Right renal pelvis (tissue), 4 donors: ENCODE data around the gene IL17B. TPM values are rescaled to one million over a fixed set of nuclear protein-coding genes. Genes with fewer than 3 reads are reported as not detected.
A peak's percentile ranks its signal among the peaks of the same experiment; 100 is the strongest.
"Not testable (repeated sequence)": the region's sequence is repeated elsewhere in the genome, so short reads cannot be mapped to it uniquely, and the experiment has no call there.

ENCODE experiments used
- DNase-seq, 4 donors: peaks; one replicate each; pipeline ENCODE4 v3.0.0-alpha.2; 2013; ENCODE audit warnings: low read depth in 4 of 4, low spot score in 3 of 4, missing footprints in 1 of 4
- polyA plus RNA-seq, 4 donors: library from polyadenylated mRNA; unstranded; fragments of 120-200 nt; gene quantifications; one replicate each; pipeline ENCODE4 v1.2.1, GENCODE V29; 2013; ENCODE audit not compliant: insufficient read length in 4 of 4

Gene IL17B
- polyA plus RNA-seq, 4 donors = 0.46 to 2.8 (median 1.1) TPM

- no peak for DNase-seq
Observed at GRCh38 chr5:149403923-149404745, 25.0 kb upstream of the IL17B start.

- no peak for DNase-seq
Observed at GRCh38 chr5:149402291-149402690, 23.2 kb upstream of the IL17B start.

DNA sequence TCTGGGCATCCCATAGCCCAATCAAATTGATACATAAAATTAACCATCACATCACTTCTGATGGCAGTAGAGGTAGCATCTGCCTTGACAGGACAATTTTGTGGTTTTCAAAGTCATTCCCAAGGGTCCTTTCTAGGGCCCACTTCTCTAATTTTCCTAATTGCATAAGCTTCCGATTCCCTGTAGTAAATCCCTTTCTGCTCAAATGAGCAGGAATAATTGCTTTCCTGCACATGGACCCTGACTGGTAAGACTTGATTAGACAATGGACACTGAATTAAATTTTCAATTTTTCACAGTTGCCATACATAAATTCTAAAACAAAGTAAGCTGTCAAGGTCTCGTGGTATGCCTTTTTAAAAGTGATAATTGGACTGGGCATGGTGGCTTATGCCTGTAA, 22.0 kb upstream of the IL17B start:
- DNase-seq = no peak

DNA sequence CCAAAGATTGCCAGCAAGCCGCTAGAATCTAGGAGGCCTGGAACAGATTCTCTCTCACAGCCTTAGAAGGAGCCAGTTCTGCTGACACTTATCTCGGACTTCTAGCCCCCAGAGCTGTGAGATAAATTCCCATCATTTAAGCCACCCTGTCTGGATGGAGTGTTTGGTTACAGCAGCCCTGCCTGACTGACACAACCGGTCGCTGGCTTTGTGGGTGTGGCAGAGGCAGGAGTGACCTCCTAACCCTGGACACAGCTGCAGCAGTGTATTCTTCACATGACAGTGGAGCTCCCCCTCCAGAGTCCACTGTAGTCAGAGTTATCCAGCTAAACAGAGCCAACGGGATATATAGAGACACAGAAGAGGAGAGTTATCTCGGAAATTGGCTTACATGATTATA, 21.2 kb upstream of the IL17B start:
- no peak for DNase-seq

DNA sequence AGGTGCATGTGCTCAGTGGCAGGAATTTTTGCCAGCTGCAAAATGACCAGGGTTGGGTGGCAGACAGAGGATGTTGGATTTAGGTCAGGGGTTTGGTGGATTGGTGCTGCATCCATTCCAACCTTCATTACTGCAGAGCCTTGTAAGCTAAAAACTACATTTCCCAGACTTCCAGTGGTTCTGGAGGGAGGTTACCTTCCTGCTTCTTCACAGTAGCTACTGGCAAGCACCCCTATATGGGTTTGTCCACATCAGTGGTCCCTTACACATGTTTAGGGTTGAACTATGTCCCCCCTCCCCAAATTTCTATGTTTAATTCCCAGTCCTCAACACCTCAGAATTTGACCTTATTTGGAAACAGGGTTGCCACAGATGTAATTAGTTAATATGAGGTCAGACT, 20.7 kb upstream of the IL17B start:
- DNase-seq = no peak

GRCh38 chr5:149398747-149399266, 19.7 kb upstream of the IL17B start:
- not testable (repeated sequence) for DNase-seq

DNA sequence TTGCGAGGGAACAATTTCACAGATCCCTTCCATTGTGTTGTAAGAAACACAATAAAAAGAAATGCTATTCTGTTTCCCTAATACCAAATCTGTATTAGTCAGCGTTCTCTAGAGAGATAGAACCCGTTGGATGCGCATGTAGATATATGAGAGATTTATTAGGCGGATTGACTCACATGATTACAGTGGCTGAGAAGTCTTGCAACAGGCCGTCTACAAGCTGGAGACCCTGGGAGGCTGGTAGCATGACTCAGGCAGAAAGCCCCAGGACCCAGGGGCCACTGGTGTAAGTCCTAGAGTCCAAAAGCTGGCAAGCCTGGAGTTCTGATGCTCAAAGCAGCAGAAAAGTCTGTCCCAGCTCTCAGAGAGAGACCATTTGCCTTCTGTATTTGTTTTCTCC, 18.4 kb upstream of the IL17B start:
- no peak for DNase-seq

GRCh38 chr5:149394996-149395395, 15.9 kb upstream of the IL17B start:
- not testable (repeated sequence) for DNase-seq

DNA sequence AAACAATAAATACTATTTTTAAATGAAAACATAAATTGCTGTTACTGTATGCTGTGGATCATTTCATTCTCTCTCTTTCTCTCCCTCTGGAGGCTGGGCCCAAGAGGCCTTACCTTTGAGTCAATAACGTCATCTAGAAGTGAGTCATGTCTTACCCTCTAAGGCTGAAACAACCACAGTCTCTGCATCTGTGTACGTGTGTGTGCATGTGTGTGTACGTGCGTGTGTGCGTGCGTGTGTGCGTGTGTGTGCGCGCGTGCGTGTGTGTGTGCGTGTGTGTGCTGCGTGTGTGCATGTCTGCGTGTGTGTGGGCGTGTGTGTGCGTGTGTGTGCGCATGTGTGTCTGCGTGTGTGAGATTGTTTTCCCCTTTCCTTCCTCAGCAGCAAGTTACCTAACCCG, 13.6 kb upstream of the IL17B start:
- DNase-seq = no peak

- no peak for DNase-seq
Observed at GRCh38 chr5:149391524-149391923, 12.4 kb upstream of the IL17B start.

DNA sequence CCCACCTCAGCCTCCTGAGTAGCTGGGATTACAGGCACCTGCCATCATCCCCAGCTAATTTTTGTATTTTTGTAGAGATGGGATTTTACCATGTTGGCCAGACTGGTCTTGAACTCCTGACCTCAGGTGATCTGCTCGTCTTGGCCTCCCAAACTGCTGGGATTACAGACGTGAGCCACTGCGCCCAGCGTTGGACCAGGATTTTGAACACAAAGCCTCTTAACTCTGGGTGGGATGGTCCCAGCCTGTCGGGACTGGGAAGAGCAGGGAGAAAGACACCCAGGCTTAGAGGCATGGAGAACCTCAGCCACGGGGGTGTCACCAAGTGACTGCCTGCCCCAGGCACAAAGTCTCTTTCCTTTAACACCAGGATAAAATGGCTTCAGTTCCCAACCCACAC, 12.0 kb upstream of the IL17B start:
- not testable (repeated sequence) for DNase-seq

DNA sequence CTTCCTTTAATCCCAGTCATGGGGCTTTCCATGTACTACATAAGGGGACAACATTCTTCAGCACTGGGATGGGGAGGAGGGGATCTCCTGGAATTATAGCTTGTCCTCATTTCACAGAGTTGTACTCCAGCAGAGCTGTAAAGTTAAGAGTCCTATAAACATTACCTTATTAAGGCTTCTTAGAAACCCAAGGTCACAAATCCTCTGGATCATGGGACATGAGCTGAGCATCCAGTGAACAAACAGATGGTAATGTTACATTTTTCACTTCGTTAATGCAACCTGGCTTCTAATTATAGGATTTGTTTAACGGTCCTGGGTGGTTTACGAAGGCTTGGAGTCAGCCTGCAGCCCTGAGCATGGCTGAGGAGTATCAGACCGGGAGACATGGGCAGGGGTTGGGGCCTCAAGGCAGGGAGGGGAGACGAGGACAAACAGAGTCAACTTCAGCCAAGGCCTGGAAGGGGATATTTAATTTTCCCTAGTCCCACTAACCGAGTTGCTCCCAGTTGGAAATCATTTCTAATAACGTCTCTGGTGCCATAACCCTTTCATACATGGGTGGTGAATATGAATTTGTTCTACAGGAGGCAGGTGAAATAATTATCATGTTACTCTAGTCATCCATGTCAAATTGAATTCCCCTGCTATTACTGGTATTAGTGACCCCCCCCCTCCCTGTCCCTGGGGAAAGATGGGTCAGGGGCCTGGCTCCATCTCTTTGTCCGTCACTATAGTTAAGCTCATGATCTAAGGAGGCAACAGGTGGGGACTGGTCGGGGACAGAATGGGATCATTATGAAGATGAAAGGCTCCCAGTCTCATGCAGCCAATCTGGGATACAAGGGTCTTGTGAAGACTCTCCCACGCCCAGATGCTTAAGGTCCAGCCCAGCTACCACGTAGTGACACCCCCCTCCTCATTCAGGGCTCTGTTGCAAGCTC, 10.7 kb upstream of the IL17B start:
- no peak for DNase-seq

DNA sequence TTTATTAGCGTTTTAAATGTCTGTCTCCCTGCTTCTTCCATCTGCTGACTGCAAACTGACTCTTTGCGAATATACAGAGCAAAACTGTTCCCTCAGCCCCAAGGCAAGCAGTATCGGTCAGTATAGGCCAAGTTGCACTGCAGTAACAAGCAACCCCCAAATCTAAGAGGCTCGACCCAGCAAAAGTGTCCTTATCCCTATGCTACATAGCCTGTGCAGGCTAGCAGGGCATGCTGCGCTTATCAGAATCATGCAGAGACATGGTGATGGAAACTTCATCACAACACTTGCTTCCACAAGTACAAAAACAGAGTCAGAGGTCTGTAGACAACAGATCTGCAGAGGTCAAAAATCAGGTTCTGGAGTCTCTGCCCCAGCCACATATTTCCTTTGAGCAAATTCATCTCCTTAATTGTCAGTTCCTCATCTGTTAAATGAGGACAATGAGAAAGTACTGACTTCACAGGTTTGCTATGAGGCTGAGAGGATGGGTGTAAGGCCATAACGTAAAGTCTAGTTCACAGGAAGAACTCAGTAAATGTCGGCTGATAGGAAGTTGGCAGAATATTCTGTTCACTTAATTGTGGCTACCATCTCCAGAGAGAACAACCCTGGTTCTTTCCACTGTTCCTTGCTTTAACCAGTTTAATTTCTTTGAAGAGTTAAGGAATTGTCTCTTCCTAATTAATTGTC, 9.6 kb upstream of the IL17B start:
- DNase-seq = no peak

- DNase-seq = no peak
Observed at GRCh38 chr5:149387982-149388381, 8.9 kb upstream of the IL17B start.

DNA sequence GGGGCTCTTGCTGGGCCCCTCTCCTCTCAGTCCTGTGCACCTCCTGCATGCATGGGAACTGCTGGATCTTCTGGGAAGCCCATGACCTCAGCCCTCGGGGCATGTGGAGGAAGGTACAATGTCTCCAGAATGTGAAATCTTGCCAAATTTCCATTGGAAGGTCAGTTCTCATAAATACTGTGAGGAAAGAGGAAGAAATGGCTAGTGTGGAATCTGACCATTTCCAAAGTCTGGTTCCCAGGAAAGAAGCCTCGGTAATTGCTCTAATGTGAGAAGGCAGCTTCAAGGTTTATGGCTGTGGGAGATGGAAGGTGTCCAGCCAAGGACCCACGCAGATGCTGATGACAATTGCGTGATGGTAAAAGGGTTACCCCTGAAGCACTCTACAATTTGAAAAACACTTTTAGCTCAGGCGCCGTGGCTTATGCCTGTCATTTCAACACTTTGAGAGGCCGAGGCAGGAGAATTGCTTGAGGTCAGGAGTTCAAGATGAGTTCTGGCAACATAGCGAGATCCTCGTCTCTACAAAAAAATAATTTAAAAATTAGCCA, 8.1 kb upstream of the IL17B start:
- no peak for DNase-seq

DNA sequence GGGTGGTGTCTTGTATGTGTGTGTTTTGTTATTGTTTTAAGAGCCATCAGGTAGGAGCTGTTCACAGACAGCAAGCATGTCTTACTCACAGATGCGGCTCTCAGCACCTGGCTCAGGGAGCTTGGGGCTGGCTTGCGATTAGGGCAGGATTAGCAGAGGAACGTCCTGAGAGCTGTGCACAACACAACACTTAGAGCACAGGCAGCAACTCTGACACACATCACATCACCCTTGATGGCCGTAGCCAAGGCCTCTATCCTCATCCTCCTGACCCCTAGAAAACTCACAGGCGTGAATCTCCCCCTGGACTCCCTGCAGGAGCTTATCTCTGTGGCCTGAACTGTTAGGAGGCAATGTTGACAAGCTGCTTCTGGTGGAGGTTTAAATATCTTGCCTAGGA, 7.1 kb upstream of the IL17B start:
- no peak for DNase-seq

- DNase-seq = no peak
Observed at GRCh38 chr5:149383399-149383798, 4.3 kb upstream of the IL17B start.

- no peak for DNase-seq
Observed at GRCh38 chr5:149382517-149383220, 3.6 kb upstream of the IL17B start.

DNA sequence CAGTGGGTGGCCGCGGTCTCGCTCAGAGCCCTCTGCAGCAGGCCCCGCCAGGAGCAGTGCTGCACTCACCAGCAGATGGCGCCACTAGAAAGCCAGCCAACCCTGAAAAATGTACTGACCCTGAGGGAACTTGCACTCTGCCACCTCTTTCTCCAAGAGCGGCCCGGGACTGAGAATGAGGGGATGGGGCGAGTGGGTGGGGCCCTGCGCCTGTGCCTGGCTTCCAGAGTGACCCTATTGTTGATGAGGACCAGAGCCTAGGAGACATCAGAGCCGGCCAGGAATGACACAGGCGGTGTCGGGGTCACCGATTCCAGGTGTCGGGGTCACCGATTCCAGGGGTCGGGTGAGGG, 2.9 kb upstream of the IL17B start:
- DNase-seq = peak in 1 of 4 donors; percentile 63
